HCT116 (cell line): ENCODE data around the gene GOLGA8B.

Source experiments
- CBX3 ChIP-seq: IDR thresholded peaks from 2 replicates; pipeline ENCODE4 v1.6.1; 2012; ENCODE audit warnings: low read depth
- EZH2 ChIP-seq: fragments of 200-600 bp; sonication (generic); IDR thresholded peaks from 2 replicates; pipeline ENCODE4 v1.6.1; 2017; ENCODE audit warnings: antibody characterized with exemption, mixed run types
- POLR2A ChIP-seq: IDR thresholded peaks from 2 replicates; pipeline ENCODE4 v1.7.0; 2011; ENCODE audit warnings: borderline replicate concordance; ENCODE audit not compliant: insufficient read depth, insufficient read length; ENCODE audit errors: extremely low read depth
- POLR2AphosphoS5 ChIP-seq: IDR thresholded peaks from 2 replicates; pipeline ENCODE4 v1.6.1; 2011; ENCODE audit warnings: mild to moderate bottlenecking, low read depth, low read length, moderate library complexity
- RAD21 ChIP-seq: IDR thresholded peaks from 2 replicates; pipeline ENCODE4 v1.6.1; 2012; ENCODE audit warnings: low read depth, mild to moderate bottlenecking
- TCF7L2 ChIP-seq: IDR thresholded peaks from 2 replicates; pipeline ENCODE4 v1.7.0; 2011; ENCODE audit warnings: borderline replicate concordance, inconsistent platforms; ENCODE audit not compliant: insufficient read depth, insufficient read length; ENCODE audit errors: extremely low read depth
- TF ChIP-seq, protein P1 (sequence below), 3 experiments: fragments of 200-600 bp in 1 of 3; sonication (generic) in 1 of 3; IDR thresholded peaks in 2 of 3; conservative IDR thresholded peaks in 1 of 3; 2 replicates each; pipeline ENCODE4 v1.5.1; 2012 to 2017; ENCODE audit warnings: low read depth in 2 of 3, low read length in 2 of 3, antibody characterized with exemption in 1 of 3, borderline replicate concordance in 1 of 3, control low read depth in 1 of 3, mild to moderate bottlenecking in 1 of 3, mixed read lengths in 1 of 3, mixed run types in 1 of 3, moderate library complexity in 1 of 3; ENCODE audit not compliant: insufficient read depth in 1 of 3
- TF ChIP-seq, protein P2 (sequence below): IDR thresholded peaks from 2 replicates; pipeline ENCODE4 v1.6.1; 2012

DNA sequence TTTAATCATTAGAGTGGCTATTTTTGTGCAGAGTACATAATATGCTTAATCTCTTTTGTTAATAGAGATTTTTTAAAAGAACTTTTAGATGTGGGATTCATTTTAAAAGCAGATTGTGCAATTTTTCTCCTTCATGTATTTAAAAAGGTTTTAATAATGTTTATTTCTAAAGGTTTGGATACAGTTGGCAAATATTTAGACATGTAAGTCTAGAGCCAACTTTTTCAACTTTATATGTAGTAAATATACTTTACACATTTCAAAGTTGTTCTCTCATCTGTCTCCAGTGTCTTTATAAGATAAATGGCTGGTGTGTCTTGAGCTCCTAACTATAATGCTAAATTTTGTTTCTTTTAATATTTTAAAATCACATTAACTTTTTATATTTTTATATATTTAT, 22.7 kb upstream of the GOLGA8B start:
- TF ChIP-seq POLR2A, result no peak
- TF ChIP-seq EZH2, result no peak
- no peak for TF ChIP-seq POLR2AphosphoS5
- TF ChIP-seq, protein P1, sequence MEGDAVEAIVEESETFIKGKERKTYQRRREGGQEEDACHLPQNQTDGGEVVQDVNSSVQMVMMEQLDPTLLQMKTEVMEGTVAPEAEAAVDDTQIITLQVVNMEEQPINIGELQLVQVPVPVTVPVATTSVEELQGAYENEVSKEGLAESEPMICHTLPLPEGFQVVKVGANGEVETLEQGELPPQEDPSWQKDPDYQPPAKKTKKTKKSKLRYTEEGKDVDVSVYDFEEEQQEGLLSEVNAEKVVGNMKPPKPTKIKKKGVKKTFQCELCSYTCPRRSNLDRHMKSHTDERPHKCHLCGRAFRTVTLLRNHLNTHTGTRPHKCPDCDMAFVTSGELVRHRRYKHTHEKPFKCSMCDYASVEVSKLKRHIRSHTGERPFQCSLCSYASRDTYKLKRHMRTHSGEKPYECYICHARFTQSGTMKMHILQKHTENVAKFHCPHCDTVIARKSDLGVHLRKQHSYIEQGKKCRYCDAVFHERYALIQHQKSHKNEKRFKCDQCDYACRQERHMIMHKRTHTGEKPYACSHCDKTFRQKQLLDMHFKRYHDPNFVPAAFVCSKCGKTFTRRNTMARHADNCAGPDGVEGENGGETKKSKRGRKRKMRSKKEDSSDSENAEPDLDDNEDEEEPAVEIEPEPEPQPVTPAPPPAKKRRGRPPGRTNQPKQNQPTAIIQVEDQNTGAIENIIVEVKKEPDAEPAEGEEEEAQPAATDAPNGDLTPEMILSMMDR (IDR thresholded peaks at IDR 0.05 in 2 of 3, conservative IDR thresholded peaks at IDR 0.05 in 1 of 3; ENCODE audit: borderline replicate concordance in 1 of 3, insufficient read depth in 1 of 3, low read depth in 2 of 3, low read length in 2 of 3), result no peak
- TF ChIP-seq RAD21, result no peak
- TF ChIP-seq CBX3, result no peak
- TF ChIP-seq, protein P2, sequence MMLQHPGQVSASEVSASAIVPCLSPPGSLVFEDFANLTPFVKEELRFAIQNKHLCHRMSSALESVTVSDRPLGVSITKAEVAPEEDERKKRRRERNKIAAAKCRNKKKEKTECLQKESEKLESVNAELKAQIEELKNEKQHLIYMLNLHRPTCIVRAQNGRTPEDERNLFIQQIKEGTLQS, result no peak
- no peak for TF ChIP-seq TCF7L2
